Measurements from ENCODE around the gene PPM1M.

PPM1M gene

GRCh38 chr3:52216585-52217408, 28.8 kb upstream of the PPM1M start:
- peak; percentile 57 for DNase-seq

GRCh38 chr3:52217409-52217805, 28.2 kb upstream of the PPM1M start:
- DNase-seq: no peak

GRCh38 chr3:52218026-52218425, 27.5 kb upstream of the PPM1M start:
- DNase-seq: no peak

GRCh38 chr3:52218454-52218853, 27.1 kb upstream of the PPM1M start:
- no peak for DNase-seq

- DNase-seq: no peak
Observed at GRCh38 chr3:52218937-52219650, 26.5 kb upstream of the PPM1M start.

GRCh38 chr3:52220380-52221026, 25.1 kb upstream of the PPM1M start:
- DNase-seq: peak; percentile 91

GRCh38 chr3:52221141-52221562, 24.4 kb upstream of the PPM1M start:
- no peak for DNase-seq

GRCh38 chr3:52221563-52222318, 23.8 kb upstream of the PPM1M start:
- peak; percentile 54 for DNase-seq

- no peak for DNase-seq
Observed at GRCh38 chr3:52222319-52223221, 23.0 kb upstream of the PPM1M start.

GRCh38 chr3:52223449-52224408, 21.8 kb upstream of the PPM1M start:
- no peak for DNase-seq

- DNase-seq: peak; percentile 30
Observed at GRCh38 chr3:52225452-52226228, 19.9 kb upstream of the PPM1M start, which contains the start of gene TLR9. TLR9 (minus strand) TSS chr3:52225645; CDS start chr3:52225529, 116 bp downstream.

- DNase-seq: no peak
Observed at GRCh38 chr3:52226229-52226817, 19.2 kb upstream of the PPM1M start.

- DNase-seq: no peak
Observed at GRCh38 chr3:52227117-52227516, 18.4 kb upstream of the PPM1M start.

GRCh38 chr3:52227766-52228165, 17.8 kb upstream of the PPM1M start:
- no peak for DNase-seq

GRCh38 chr3:52228266-52228665, 17.3 kb upstream of the PPM1M start:
- no peak for DNase-seq

- no peak for DNase-seq
Observed at GRCh38 chr3:52228751-52229291, 16.7 kb upstream of the PPM1M start.

- DNase-seq: no peak
Observed at GRCh38 chr3:52229656-52230055, 15.9 kb upstream of the PPM1M start.

GRCh38 chr3:52230461-52230860, 15.1 kb upstream of the PPM1M start:
- DNase-seq: no peak

GRCh38 chr3:52230889-52231499, 14.6 kb upstream of the PPM1M start:
- no peak for DNase-seq

Data from stimulated activated CD4-positive, alpha-beta T cell treated with anti-CD3 and anti-CD28 coated beads, Interleukin-4, amount 100 ng/mL, for 24 hours (primary cell).